HL-60 (cell line): ENCODE results near the gene HDAC8.

Experiments used
- DNase-seq, 2 experiments: peaks; one replicate each; pipeline ENCODE4 v3.0.0-alpha.2; 2010 to 2020; ENCODE audit warnings: low read depth in 1 of 2, low spot score in 1 of 2
- H3K27ac ChIP-seq: fragments of 250-450 bp; sonication (Bioruptor Pico); replicated peaks from 2 replicates; pipeline ENCODE4 v1.5.1; 2020; ENCODE audit warnings: mild to moderate bottlenecking, moderate library complexity
- H3K27me3 ChIP-seq: fragments of 250-450 bp; sonication (Bioruptor Pico); 2 replicates; pipeline ENCODE4 v1.5.1; 2021; ENCODE audit warnings: mild to moderate bottlenecking, moderate library complexity; ENCODE audit not compliant: insufficient read depth, poor library complexity, severe bottlenecking
- H3K4me3 ChIP-seq: replicated peaks from 2 replicates; pipeline ENCODE4 v1.5.1; 2011; ENCODE audit warnings: mild to moderate bottlenecking, control low read depth, low read length; ENCODE audit not compliant: insufficient read depth
- GABPA ChIP-seq: IDR thresholded peaks from 2 replicates; pipeline ENCODE4 v1.6.1; 2012; ENCODE audit warnings: low read depth
- POLR2AphosphoS5 ChIP-seq: IDR thresholded peaks from 2 replicates; pipeline ENCODE4 v1.6.1; 2012; ENCODE audit warnings: low read depth
- SPI1 ChIP-seq: IDR thresholded peaks from 2 replicates; pipeline ENCODE4 v1.6.1; 2012; ENCODE audit warnings: low read depth, mild to moderate bottlenecking, borderline replicate concordance
- TF ChIP-seq, protein P1 (sequence below): IDR thresholded peaks from 2 replicates; pipeline ENCODE4 v1.6.1; 2012; ENCODE audit warnings: low read depth; ENCODE audit not compliant: insufficient replicate concordance
- TF ChIP-seq, protein P2 (sequence below): IDR thresholded peaks from one replicate; pipeline ENCODE4 v1.5.1; 2011; ENCODE audit warnings: low read length, control low read depth, inconsistent platforms; ENCODE audit not compliant: insufficient read depth

HDAC8 gene

DNA sequence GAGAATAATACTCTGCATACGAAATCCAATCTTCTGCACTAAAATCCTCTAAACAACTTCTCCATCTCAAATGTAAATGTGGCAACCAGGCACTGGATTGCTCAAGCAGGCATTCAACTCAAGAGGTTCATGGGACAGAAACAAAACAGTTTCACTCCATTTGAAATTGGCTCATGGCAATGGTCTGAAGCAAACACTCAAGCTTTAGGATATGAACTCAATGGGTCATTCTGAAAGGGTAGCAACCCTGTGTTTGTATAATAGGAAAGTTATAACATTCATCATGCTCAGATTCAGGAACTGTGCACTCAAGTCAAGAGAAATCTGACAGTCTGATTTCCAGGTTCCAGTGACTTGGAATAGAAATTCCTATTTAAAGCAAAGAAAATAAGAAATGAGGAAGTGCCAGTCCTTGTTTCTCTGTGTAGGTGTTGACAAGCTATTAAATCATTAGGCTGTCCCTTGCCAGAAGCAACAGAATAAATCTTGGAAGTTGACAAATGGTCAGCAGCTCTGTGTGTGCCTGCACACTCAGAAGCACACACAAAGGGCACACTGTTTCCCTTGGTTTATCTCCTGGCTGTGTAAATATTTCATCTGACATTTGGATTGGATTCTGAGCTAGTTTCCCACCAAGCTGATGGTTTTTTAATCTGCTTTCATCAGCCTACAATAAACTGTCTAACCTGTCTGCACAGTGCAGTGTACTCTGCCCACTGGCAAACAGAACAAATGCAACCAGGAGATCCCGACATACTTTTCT, 191.0 kb downstream of the HDAC8 start:
- DNase-seq = peak in 1 of 2 experiments; percentile 61
- no peak overlapping the region for H3K27ac ChIP-seq
- TF ChIP-seq SPI1 (peak; percentile 68), POLR2AphosphoS5 (no peak)
- no peak overlapping the region for H3K4me3 ChIP-seq
- no peaks in the 10 kb centered on the region for H3K27me3 ChIP-seq

DNA sequence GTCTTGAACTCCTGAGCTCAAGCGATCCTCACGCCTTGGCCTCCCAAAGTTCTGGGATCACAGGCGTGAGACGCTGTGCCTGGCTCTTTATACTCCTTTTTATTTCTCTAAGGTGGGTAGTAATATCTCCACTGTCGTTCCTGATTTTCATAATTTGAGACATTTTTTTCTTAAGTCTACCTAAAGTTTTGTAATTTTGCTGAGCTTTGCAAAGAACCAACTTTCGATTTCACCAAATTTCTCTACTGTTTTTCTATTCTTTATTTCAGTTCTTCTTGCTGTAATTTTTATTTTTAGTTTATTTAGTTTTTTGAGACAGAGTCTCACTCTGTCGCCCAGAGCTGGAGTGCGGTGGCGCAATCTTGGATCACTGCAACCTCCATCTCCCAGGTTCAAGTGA, 196.5 kb downstream of the HDAC8 start:
- TF ChIP-seq SPI1 (no peak), POLR2AphosphoS5 (no peak), GABPA (no peak)
- TF ChIP-seq, protein P1, sequence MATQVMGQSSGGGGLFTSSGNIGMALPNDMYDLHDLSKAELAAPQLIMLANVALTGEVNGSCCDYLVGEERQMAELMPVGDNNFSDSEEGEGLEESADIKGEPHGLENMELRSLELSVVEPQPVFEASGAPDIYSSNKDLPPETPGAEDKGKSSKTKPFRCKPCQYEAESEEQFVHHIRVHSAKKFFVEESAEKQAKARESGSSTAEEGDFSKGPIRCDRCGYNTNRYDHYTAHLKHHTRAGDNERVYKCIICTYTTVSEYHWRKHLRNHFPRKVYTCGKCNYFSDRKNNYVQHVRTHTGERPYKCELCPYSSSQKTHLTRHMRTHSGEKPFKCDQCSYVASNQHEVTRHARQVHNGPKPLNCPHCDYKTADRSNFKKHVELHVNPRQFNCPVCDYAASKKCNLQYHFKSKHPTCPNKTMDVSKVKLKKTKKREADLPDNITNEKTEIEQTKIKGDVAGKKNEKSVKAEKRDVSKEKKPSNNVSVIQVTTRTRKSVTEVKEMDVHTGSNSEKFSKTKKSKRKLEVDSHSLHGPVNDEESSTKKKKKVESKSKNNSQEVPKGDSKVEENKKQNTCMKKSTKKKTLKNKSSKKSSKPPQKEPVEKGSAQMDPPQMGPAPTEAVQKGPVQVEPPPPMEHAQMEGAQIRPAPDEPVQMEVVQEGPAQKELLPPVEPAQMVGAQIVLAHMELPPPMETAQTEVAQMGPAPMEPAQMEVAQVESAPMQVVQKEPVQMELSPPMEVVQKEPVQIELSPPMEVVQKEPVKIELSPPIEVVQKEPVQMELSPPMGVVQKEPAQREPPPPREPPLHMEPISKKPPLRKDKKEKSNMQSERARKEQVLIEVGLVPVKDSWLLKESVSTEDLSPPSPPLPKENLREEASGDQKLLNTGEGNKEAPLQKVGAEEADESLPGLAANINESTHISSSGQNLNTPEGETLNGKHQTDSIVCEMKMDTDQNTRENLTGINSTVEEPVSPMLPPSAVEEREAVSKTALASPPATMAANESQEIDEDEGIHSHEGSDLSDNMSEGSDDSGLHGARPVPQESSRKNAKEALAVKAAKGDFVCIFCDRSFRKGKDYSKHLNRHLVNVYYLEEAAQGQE = no peak
- TF ChIP-seq, protein P2, sequence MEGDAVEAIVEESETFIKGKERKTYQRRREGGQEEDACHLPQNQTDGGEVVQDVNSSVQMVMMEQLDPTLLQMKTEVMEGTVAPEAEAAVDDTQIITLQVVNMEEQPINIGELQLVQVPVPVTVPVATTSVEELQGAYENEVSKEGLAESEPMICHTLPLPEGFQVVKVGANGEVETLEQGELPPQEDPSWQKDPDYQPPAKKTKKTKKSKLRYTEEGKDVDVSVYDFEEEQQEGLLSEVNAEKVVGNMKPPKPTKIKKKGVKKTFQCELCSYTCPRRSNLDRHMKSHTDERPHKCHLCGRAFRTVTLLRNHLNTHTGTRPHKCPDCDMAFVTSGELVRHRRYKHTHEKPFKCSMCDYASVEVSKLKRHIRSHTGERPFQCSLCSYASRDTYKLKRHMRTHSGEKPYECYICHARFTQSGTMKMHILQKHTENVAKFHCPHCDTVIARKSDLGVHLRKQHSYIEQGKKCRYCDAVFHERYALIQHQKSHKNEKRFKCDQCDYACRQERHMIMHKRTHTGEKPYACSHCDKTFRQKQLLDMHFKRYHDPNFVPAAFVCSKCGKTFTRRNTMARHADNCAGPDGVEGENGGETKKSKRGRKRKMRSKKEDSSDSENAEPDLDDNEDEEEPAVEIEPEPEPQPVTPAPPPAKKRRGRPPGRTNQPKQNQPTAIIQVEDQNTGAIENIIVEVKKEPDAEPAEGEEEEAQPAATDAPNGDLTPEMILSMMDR = no peak
- Histone ChIP-seq H3K27me3 (no peaks in the 10 kb centered on the region), H3K27ac (no peak overlapping the region), H3K4me3 (no peak overlapping the region)
- DNase-seq = no peak

DNA sequence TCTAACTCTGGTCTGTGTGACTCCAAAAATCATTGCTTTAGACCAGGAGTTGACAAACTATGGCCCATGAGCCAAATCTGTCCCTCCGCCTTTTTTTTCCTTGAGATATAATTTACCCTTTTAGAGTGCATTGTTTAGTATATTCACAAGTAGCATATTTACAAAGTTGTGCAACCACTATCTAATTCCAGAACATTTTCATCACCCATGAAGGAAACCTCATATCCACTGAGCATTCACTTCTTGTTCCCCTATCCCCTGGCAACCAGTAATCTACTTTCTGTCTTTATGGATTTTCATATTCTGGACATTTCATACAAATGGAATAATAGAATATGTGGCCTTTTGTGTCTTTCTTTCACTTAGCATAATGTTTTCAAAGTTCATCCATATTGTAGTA, 199.5 kb downstream of the HDAC8 start:
- Histone ChIP-seq H3K27me3 (no peaks in the 10 kb centered on the region), H3K27ac (no peak overlapping the region), H3K4me3 (no peak overlapping the region)
- TF ChIP-seq POLR2AphosphoS5 (no peak), GABPA (no peak), SPI1 (no peak)
- TF ChIP-seq, protein P2 = no peak
- TF ChIP-seq, protein P1 = no peak
- DNase-seq = no peak

DNA sequence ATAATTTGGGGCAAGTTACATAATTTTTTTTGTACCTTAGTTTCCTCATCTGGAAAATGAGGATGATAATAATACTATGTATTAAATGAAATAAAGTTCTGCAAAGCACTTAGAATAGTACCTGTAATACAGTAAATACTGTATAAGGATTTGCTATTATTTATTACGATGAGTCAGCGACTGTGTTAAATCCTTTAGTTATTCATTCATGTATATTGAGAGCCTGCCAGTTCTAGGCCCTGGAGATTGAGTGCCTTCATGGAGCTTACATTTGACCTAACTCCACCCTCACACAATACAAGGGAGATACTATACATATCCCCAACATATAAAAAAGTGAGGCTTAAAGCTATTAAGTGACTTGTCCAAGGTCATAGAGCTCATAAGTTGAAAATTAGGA, 199.9 kb downstream of the HDAC8 start:
- TF ChIP-seq GABPA (no peak), SPI1 (no peak), POLR2AphosphoS5 (no peak)
- TF ChIP-seq, protein P1 = no peak
- TF ChIP-seq, protein P2 = no peak
- no peak for DNase-seq

More for the DNA sequence above, 199.9 kb downstream of the HDAC8 start:
- Histone ChIP-seq H3K27ac (no peak overlapping the region), H3K27me3 (no peaks in the 10 kb centered on the region), H3K4me3 (no peak overlapping the region)
